ENCODE measurements around the gene KRT77. TPM values are rescaled to one million over a fixed set of nuclear protein-coding genes. Genes with fewer than 3 reads are reported as not detected.

KRT77 gene
- total and polyA plus RNA-seq, 7 donors, result 0.01 TPM; not detected in 6

DNA sequence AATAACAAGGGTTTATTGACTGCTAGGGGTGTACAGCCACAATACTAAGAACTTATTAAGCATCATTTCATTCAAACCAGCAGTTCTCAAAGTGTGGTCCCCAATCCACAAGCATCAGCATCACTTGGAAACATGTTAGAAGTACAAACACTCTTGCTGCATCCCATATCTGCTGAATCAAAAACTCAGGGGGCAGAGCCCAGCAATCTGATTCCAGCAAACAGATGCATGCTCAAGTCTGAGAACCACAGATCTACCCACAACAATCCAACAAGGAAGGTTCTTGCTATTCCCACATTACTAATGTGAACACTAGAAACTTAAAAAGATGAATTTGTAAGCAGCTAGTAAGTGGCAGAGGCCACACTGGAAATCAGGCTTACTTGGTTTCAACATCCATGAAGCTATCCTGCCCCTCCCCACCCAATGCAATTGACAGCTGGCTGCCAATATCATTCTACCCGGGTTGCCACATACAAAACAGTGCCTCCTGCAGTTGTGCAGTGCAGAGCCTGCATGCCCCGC is 6.2 kb downstream of the KRT77 start:
- no peak for DNase-seq
- H3K4me1 ChIP-seq, result no peaks in the 10 kb centered on the region
- intact Hi-C loops (cut with DNase I), result no loop called here
- no peak overlapping the region for H3K4me3 ChIP-seq
- no peaks in the 10 kb centered on the region for H3K36me3 ChIP-seq
- TF ChIP-seq, protein P1, sequence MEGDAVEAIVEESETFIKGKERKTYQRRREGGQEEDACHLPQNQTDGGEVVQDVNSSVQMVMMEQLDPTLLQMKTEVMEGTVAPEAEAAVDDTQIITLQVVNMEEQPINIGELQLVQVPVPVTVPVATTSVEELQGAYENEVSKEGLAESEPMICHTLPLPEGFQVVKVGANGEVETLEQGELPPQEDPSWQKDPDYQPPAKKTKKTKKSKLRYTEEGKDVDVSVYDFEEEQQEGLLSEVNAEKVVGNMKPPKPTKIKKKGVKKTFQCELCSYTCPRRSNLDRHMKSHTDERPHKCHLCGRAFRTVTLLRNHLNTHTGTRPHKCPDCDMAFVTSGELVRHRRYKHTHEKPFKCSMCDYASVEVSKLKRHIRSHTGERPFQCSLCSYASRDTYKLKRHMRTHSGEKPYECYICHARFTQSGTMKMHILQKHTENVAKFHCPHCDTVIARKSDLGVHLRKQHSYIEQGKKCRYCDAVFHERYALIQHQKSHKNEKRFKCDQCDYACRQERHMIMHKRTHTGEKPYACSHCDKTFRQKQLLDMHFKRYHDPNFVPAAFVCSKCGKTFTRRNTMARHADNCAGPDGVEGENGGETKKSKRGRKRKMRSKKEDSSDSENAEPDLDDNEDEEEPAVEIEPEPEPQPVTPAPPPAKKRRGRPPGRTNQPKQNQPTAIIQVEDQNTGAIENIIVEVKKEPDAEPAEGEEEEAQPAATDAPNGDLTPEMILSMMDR (IDR thresholded peaks at IDR 0.05), result no peak
- TF ChIP-seq EP300 (IDR thresholded peaks at IDR 0.05) (no peak), POLR2A (IDR thresholded peaks at IDR 0.05) (no peak), POLR2AphosphoS5 (IDR thresholded peaks at IDR 0.05) (no peak)
- no peaks in the 10 kb centered on the region for H3K9me3 ChIP-seq
- 57 to 77% methylated on average over 2 of the region's 2 CpGs for WGBS, 2 donors
- H3K27ac ChIP-seq, result no peak overlapping the region
- H3K27me3 ChIP-seq, result peaks cover 0 to 7% (median 0%) of the 10 kb centered on the region in 3 donors

DNA sequence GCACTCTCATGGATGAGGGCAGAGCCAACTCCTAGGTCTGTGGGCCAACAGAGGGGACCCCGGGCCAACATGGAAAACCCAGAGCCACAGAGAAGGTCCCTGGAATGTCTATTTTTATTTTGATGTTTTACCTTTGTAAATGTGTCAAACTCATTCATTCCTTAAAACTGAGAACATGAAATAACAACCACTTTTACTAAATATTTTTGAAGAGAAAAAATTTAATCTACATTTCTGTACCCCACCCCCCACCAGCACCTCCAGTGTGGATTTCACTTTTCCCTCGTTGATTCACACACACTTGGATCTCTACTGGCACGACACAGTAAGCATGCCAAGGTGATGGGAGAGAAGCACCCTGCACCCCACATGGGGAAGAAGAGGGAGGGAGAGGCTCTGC is 6.7 kb downstream of the KRT77 start:
- whole genome bisulfite sequencing, 2 donors, result 56 to 67% methylated on average over 3 of the region's 3 CpGs
- no peaks in the 10 kb centered on the region for H3K9me3 ChIP-seq
- peaks cover 0 to 7% (median 0%) of the 10 kb centered on the region in 3 donors for H3K27me3 ChIP-seq
- no peak for DNase-seq
- no peaks in the 10 kb centered on the region for H3K36me3 ChIP-seq
- TF ChIP-seq EP300 (IDR thresholded peaks at IDR 0.05) (no peak), POLR2A (IDR thresholded peaks at IDR 0.05) (no peak), POLR2AphosphoS5 (IDR thresholded peaks at IDR 0.05) (no peak)
- TF ChIP-seq, protein P1 (IDR thresholded peaks at IDR 0.05), result no peak
- no peak overlapping the region for H3K4me3 ChIP-seq
- H3K4me1 ChIP-seq, result no peaks in the 10 kb centered on the region
- no peak overlapping the region for H3K27ac ChIP-seq
- intact Hi-C loops (cut with DNase I), result no loop called here

DNA sequence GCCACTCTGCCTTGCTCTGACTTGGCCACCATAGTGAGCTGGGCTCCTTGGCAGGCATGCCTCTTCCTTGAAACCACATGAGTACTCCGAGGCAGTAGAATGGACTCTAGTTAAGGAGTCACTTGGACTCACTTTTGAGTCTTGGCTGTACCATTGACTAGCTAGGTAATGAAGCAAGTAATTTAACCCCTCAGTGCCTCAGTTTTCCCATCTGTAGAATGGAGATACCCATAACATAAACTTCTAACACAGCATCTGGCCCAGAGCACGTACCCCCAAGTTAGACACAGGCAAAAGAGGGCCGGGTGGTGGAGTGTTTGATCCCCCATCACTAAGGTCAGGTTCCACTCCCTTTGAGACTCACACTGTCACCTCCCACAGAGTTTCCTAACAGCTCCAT is 8.3 kb downstream of the KRT77 start:
- intact Hi-C loops (cut with DNase I), result no loop called here
- peaks cover 0 to 10% (median 5%) of the 10 kb centered on the region in 3 donors for H3K27me3 ChIP-seq
- TF ChIP-seq, protein P1 (IDR thresholded peaks at IDR 0.05), result no peak
- TF ChIP-seq EP300 (IDR thresholded peaks at IDR 0.05), result no peak
- TF ChIP-seq POLR2A (IDR thresholded peaks at IDR 0.05), result no peak
- TF ChIP-seq POLR2AphosphoS5 (IDR thresholded peaks at IDR 0.05), result no peak
- peaks cover 0 to 15% (median 12%) of the 10 kb centered on the region in 4 donors for H3K4me1 ChIP-seq
- no peaks in the 10 kb centered on the region for H3K9me3 ChIP-seq
- no peak overlapping the region for H3K27ac ChIP-seq
- no peaks in the 10 kb centered on the region for H3K36me3 ChIP-seq
- no peak overlapping the region for H3K4me3 ChIP-seq
- DNase-seq, result no peak
- 74 to 82% methylated on average over 3 of the region's 3 CpGs for WGBS, 2 donors

DNA sequence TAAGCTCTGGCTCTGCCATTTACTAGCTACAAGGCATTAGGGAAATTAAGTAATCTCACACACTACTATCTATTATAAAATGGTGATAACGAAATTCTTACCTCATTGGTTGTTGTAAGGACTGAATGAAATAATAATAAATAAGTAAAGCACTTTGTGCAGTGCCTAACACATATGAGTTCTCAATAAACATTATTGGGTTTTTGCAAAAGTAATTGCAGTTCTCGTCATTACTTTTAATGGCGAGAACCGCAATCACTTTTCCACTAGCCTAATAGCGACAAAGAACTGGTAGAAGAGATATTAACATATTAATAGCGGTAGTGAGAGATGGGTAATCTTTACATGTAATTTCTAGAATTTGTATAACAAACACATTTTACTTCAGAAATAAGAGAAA is 9.2 kb downstream of the KRT77 start:
- TF ChIP-seq POLR2AphosphoS5 (IDR thresholded peaks at IDR 0.05) (no peak), EP300 (IDR thresholded peaks at IDR 0.05) (no peak)
- H3K4me3 ChIP-seq, result no peak overlapping the region
- no peaks in the 10 kb centered on the region for H3K36me3 ChIP-seq
- no peak for DNase-seq
- no peak overlapping the region for H3K27ac ChIP-seq
- H3K9me3 ChIP-seq, result no peaks in the 10 kb centered on the region
- peaks cover 0 to 17% (median 12%) of the 10 kb centered on the region in 4 donors for H3K4me1 ChIP-seq
- intact Hi-C loops (cut with DNase I), result no loop called here
- H3K27me3 ChIP-seq, result peaks cover 0 to 17% (median 11%) of the 10 kb centered on the region in 3 donors
- WGBS, 2 donors, result 76 to 91% methylated on average over 6 of the region's 6 CpGs

DNA sequence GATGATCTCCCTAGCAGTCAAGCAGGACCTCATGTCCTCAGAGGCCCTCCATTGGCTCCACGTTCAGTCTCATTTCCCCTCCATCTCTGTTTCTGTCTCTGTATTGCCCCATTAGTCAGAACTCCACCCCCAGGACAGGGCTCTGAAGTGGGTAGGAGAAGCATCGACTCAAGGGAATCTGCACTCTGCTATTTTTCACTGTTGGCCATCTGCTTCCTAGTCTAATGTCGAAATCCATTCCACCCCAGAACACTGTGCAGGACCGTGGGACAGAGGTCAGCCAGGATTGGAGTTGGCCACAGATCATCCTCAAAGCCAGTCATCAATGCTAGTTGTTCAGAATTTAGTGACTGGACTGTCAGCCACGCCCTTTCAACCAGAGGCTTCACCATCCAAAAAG is 10.1 kb downstream of the KRT77 start:
- TF ChIP-seq POLR2AphosphoS5 (IDR thresholded peaks at IDR 0.05) (no peak), EP300 (IDR thresholded peaks at IDR 0.05) (no peak), POLR2A (IDR thresholded peaks at IDR 0.05) (no peak)
- TF ChIP-seq, protein P1 (IDR thresholded peaks at IDR 0.05), result no peak
- intact Hi-C loops (cut with DNase I), result no loop called here
- peaks cover 0 to 25% (median 11%) of the 10 kb centered on the region in 3 donors for H3K27me3 ChIP-seq
- no peak for DNase-seq
- no peak overlapping the region for H3K27ac ChIP-seq
- H3K9me3 ChIP-seq, result no peaks in the 10 kb centered on the region
- peaks cover 0 to 17% (median 12%) of the 10 kb centered on the region in 4 donors for H3K4me1 ChIP-seq
- H3K36me3 ChIP-seq, result no peaks in the 10 kb centered on the region
- H3K4me3 ChIP-seq, result no peak overlapping the region
- 65 to 72% methylated on average over 5 of the region's 5 CpGs for WGBS, 2 donors

Data from sigmoid colon (tissue), 7 donors.